Activated CD8-positive, alpha-beta T cell treated with anti-CD3 and anti-CD28 coated beads for 36 hours (primary cell): Measurements from ENCODE around the gene C1orf35. TPM values are rescaled to one million over a fixed set of nuclear protein-coding genes. Genes with fewer than 3 reads are reported as not detected.

ENCODE experiments used
- ATAC-seq: fragments of 200-7000 bp; cut with Tn5 transposase; one replicate; pipeline ENCODE4 v1.10.0; 2021; ENCODE audit warnings: mild to moderate bottlenecking, moderate library complexity
- CTCF ChIA-PET: fragments of 350-600 bp; sonication (Branson Sonifier 250); formaldehyde crosslinking; loops from one replicate; lab custom pipeline; 2021; ENCODE audit warnings: antibody characterized with exemption; lab: Charles Lee
- POLR2A ChIA-PET: fragments of 350-600 bp; sonication (Branson Sonifier 250); formaldehyde crosslinking; loops from one replicate; lab custom pipeline; 2021; ENCODE audit warnings: antibody characterized with exemption; lab: Charles Lee
- DNase-seq: peaks from one replicate; pipeline ENCODE4 v3.0.0-alpha.2; 2020
- H3K27ac Mint-ChIP-seq: one replicate; pipeline ENCODE4 v1.8.0; 2021; ENCODE audit warnings: mild to moderate bottlenecking, mixed read lengths
- H3K27me3 Mint-ChIP-seq: one replicate; pipeline ENCODE4 v1.8.0; 2021; ENCODE audit warnings: mixed read lengths
- H3K36me3 Mint-ChIP-seq: one replicate; pipeline ENCODE4 v1.8.0; 2021; ENCODE audit warnings: low read depth, mixed read lengths
- H3K4me1 Mint-ChIP-seq: one replicate; pipeline ENCODE4 v1.8.0; 2021; ENCODE audit warnings: low read depth, mixed read lengths
- H3K4me3 Mint-ChIP-seq: one replicate; pipeline ENCODE4 v1.8.0; 2021; ENCODE audit warnings: mild to moderate bottlenecking, moderate library complexity, mixed read lengths
- H3K9me3 Mint-ChIP-seq: one replicate; pipeline ENCODE4 v1.8.0; 2021; ENCODE audit warnings: mixed read lengths
- intact Hi-C: fragments of 100-400 bp; cut with micrococcal nuclease; formaldehyde crosslinking; loops from one replicate; pipeline ENCODE4 v1.10.0; 2022
- total RNA-seq, 2 experiments: library from RNA; stranded (reverse); gene quantifications; one replicate each; pipeline ENCODE4 v1.2.3, GENCODE V29; 2021
- TF ChIP-seq, protein P1 (sequence below): fragments of 200-600 bp; IDR thresholded peaks from one replicate; pipeline ENCODE4 v1.8.0; 2022; ENCODE audit warnings: antibody characterized with exemption, mild to moderate bottlenecking

The C1orf35 gene
- total RNA-seq, 2 experiments from 2014 or later: 22.2 to 23.5 TPM

DNA sequence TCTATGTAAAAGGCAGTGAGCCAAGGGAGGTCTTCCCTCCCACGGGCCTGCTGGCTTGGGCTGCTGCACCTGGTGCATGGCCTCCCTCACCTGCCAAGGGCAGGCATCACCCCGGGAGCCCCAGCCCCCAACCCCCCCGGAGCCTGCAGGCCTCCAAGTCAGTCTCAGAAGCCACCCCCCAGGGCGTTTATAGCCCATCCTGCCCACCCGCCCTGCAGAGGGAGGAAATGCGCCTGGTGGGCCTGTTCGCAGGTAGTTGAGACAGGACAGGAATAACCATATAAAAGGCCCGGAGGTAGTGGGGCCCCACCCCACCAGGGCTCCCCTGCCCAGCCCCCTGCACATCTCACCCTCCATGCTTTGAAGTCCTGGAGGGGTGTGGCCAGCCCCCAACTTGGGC lies 38.8 kb downstream of the C1orf35 start:
- no peak overlapping the region for H3K27ac Mint-ChIP-seq
- H3K9me3 Mint-ChIP-seq: no peaks in the 10 kb centered on the region
- ChIA-PET CTCF (no interaction called here), POLR2A (no interaction called here)
- DNase-seq (no peak), ATAC-seq (no peak)
- H3K4me1 Mint-ChIP-seq: peaks cover 5% of the 10 kb centered on the region
- intact Hi-C loops: no loop called here
- no peaks in the 10 kb centered on the region for H3K36me3 Mint-ChIP-seq
- TF ChIP-seq, protein P1, sequence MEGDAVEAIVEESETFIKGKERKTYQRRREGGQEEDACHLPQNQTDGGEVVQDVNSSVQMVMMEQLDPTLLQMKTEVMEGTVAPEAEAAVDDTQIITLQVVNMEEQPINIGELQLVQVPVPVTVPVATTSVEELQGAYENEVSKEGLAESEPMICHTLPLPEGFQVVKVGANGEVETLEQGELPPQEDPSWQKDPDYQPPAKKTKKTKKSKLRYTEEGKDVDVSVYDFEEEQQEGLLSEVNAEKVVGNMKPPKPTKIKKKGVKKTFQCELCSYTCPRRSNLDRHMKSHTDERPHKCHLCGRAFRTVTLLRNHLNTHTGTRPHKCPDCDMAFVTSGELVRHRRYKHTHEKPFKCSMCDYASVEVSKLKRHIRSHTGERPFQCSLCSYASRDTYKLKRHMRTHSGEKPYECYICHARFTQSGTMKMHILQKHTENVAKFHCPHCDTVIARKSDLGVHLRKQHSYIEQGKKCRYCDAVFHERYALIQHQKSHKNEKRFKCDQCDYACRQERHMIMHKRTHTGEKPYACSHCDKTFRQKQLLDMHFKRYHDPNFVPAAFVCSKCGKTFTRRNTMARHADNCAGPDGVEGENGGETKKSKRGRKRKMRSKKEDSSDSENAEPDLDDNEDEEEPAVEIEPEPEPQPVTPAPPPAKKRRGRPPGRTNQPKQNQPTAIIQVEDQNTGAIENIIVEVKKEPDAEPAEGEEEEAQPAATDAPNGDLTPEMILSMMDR: no peak
- peaks cover 26% of the 10 kb centered on the region for H3K27me3 Mint-ChIP-seq
- H3K4me3 Mint-ChIP-seq: no peak overlapping the region

DNA sequence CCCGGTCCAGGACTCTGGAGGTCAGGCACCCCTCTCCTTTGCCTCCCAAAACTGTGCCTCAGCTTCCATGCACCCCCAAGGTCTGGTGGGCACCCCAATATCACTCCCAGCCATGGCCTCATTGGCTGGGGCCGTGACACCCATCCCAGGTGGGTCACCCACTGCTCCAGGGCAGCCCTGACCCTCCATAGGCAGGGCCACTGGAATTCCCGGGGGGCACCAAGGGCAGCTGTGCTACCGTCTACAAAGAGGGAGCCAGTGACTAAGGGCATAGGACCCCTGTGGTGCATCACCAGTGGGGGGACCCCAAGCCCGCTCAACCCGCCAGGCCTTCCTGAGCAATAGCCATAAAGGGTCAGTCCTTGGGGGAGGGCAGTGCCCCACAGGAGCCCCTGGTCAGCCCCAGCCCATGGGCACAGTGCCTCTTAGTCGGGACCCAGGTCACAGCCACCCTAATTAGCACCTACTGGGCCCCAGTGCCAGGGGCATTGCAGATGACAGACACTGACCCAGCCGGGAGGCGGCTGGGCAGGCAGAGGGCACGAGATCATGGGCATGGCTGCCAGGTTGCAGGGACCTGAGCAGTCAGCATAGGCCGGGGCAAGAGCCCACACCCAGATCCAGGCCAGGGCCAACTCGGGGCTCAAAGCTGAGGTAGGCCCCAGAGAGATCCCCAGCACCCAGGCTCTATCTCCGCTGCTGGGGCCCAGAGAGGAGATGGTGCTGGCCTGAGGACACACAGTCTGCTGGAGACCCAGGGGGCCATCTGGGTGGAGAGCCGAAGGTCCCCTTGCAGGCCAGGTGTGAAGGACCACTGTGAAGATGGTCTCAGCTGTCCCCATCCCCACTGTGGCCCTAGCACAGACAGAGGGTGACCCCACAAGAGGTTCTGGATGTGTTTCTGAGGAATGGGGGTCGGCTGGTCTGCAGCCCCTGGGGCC lies 39.6 kb downstream of the C1orf35 start:
- POLR2A ChIA-PET: interaction anchor here (1.0 kb wide), 1 partner anchor 23 kb away, joined by 3 read pairs; no protein-coding TSS in a partner anchor
- CTCF ChIA-PET: no interaction called here
- no peak overlapping the region for H3K27ac Mint-ChIP-seq
- no peak for DNase-seq
- TF ChIP-seq, protein P1: no peak
- H3K27me3 Mint-ChIP-seq: peaks cover 27% of the 10 kb centered on the region
- no peak for ATAC-seq
- intact Hi-C loops: no loop called here
- H3K9me3 Mint-ChIP-seq: no peaks in the 10 kb centered on the region
- no peaks in the 10 kb centered on the region for H3K36me3 Mint-ChIP-seq
- H3K4me3 Mint-ChIP-seq: no peak overlapping the region
- peaks cover 5% of the 10 kb centered on the region for H3K4me1 Mint-ChIP-seq

DNA sequence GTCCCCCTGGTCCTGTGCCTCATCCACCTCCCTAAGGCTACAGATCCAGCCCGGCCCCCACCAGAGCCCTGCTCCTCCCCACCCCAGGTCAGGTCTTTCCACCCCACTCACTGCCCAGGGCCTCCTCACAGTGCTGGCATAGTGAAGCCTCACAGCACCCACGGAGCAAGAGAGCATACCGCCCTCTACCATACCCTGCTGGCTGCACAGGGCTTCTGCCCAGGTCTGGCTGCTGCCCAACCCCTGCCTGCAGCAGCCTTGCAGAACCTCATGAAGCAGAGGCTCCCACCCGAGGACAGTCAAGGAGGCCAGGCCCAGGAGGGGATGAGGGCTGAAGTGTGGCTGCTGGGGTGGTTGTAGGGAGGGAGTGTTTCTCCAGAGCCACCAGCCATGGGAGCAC lies 40.3 kb downstream of the C1orf35 start:
- H3K27me3 Mint-ChIP-seq: peaks cover 33% of the 10 kb centered on the region
- POLR2A ChIA-PET: interaction anchor here (1.0 kb wide), 1 partner anchor 23 kb away, joined by 3 read pairs; no protein-coding TSS in a partner anchor
- no peak overlapping the region for H3K4me3 Mint-ChIP-seq
- H3K9me3 Mint-ChIP-seq: no peaks in the 10 kb centered on the region
- TF ChIP-seq, protein P1: no peak
- no peak overlapping the region for H3K27ac Mint-ChIP-seq
- no peaks in the 10 kb centered on the region for H3K36me3 Mint-ChIP-seq
- intact Hi-C loops: no loop called here
- H3K4me1 Mint-ChIP-seq: peaks cover 5% of the 10 kb centered on the region
- no peak for ATAC-seq
- no peak for DNase-seq
- CTCF ChIA-PET: no interaction called here

DNA sequence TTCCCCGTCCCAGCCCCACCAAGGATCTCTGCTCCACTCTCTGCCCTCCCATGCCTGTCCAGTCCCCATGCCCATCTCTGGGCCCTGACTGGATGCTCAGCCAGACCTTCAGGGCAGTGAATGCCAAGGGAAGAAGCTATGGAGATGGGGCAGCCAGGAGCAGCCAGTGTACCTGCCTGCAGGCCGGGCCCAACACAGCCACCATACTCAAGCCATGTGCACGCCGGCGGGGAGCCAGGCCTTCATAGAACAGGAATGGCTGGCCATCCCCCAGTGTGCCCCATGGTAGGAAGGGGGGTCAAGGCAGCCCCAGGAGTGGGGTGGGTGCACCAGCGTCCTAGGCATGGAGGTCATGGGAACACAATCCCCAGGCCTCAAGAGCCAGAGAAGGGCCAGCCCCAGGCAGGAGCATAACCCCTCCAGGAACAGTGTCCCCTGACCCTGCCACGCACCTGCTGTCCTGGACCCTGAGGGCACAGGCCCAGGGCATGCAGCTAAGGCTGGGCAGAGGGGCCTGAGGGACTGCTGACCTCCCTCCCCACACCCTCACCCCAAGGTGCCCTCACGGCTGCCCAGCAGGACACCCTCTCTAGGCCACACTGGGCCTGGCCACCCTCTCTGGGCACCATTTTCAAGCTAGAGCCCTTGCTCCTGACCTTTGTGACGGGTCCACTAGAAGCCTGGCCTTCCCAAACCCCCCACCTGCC lies 40.9 kb downstream of the C1orf35 start:
- ChIA-PET POLR2A (interaction anchor here (1.0 kb wide), 1 partner anchor 22 kb away, joined by 3 read pairs; no protein-coding TSS in a partner anchor), CTCF (interaction anchor here (0.9 to 1.2 kb wide), 2 partner anchors 62 to 65 kb away, joined by 3 read pairs; no protein-coding TSS in a partner anchor)
- no peak overlapping the region for H3K27ac Mint-ChIP-seq
- intact Hi-C loops: no loop called here
- no peaks in the 10 kb centered on the region for H3K9me3 Mint-ChIP-seq
- H3K4me1 Mint-ChIP-seq: peaks cover 5% of the 10 kb centered on the region
- no peak for ATAC-seq
- TF ChIP-seq, protein P1: no peak
- no peak overlapping the region for H3K4me3 Mint-ChIP-seq
- H3K36me3 Mint-ChIP-seq: no peaks in the 10 kb centered on the region
- peaks cover 35% of the 10 kb centered on the region for H3K27me3 Mint-ChIP-seq
- no peak for DNase-seq
